ENCODE data around the gene STRA6.

DNA sequence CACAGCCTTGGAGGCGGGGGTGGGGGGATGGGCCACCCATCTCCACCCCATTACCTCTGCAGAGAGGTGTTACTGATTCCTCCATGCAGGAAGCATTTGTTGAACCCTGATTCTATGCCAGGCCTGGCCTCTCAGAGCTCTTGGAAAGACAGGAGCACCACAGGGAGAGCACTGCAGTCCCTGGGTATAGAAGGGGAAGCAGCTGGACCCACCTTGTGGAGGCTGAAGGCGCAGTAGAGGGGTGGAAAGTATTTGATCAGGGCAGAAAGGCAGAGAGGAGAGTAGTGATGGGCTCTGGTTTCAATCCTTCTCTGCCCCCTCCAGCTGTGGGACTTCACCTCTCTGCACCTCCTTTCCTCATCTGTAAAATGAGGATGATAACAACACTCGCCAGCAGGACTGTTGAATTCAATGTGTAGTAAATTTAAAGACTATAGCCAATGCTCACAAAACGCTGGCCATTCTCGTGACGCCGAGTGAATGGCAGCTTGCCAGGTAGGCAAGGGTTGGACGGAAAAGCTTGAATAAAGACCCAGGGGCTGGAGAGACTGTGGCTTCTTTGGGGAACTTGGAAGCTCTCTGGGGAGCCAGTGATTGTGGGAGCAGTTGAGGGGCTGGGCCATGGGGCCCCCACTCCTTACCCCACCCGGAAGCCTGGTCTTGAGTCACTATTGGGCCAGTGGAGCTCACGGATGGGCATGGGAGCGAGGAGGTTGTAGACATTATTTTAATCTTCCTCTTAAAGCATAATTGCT, 25.6 kb upstream of the STRA6 start:
- TF ChIP-seq, protein P1, sequence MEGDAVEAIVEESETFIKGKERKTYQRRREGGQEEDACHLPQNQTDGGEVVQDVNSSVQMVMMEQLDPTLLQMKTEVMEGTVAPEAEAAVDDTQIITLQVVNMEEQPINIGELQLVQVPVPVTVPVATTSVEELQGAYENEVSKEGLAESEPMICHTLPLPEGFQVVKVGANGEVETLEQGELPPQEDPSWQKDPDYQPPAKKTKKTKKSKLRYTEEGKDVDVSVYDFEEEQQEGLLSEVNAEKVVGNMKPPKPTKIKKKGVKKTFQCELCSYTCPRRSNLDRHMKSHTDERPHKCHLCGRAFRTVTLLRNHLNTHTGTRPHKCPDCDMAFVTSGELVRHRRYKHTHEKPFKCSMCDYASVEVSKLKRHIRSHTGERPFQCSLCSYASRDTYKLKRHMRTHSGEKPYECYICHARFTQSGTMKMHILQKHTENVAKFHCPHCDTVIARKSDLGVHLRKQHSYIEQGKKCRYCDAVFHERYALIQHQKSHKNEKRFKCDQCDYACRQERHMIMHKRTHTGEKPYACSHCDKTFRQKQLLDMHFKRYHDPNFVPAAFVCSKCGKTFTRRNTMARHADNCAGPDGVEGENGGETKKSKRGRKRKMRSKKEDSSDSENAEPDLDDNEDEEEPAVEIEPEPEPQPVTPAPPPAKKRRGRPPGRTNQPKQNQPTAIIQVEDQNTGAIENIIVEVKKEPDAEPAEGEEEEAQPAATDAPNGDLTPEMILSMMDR (conservative IDR thresholded peaks at IDR 0.05 in 1 of 2, IDR thresholded peaks at IDR 0.05 in 1 of 2; ENCODE audit: extremely low read depth in 1 of 2, insufficient read depth in 1 of 2, low read depth in 1 of 2, low read length in 2 of 2), result no peak
- no peak for TF ChIP-seq EZH2 (IDR thresholded peaks at IDR 0.05; ENCODE audit: borderline replicate concordance, low read length)
